Mesodermal cell (in vitro differentiated cells): Measurements from ENCODE around the gene AATK.
"Not testable (repeated sequence)": the region's sequence is repeated elsewhere in the genome, so short reads cannot be mapped to it uniquely, and the experiment has no call there.

Source experiments
- H3K27ac ChIP-seq: 2 replicates; pipeline ENCODE4 v1.7.0; 2013; ENCODE audit warnings: mild to moderate bottlenecking, low read depth, low read length, moderate library complexity; ENCODE audit not compliant: severe bottlenecking
- H3K36me3 ChIP-seq: 2 replicates; pipeline ENCODE4 v1.7.1; 2013; ENCODE audit warnings: mild to moderate bottlenecking, low read length, moderate library complexity; ENCODE audit not compliant: control insufficient read depth, insufficient read depth
- H3K4me1 ChIP-seq: one replicate; pipeline ENCODE4 v1.7.1; 2013; ENCODE audit warnings: mild to moderate bottlenecking, low read length; ENCODE audit not compliant: insufficient read depth, control insufficient read depth, poor library complexity, severe bottlenecking
- H3K4me3 ChIP-seq: 2 replicates; pipeline ENCODE4 v1.7.0; 2013; ENCODE audit warnings: low read length, control low read depth, mild to moderate bottlenecking; ENCODE audit not compliant: insufficient read depth, poor library complexity, severe bottlenecking; ENCODE audit errors: extremely low read depth
- H3K9me3 ChIP-seq: 2 replicates; pipeline ENCODE4 v1.7.1; 2013; ENCODE audit warnings: mild to moderate bottlenecking, low read length, moderate library complexity; ENCODE audit not compliant: control insufficient read depth
- WGBS, 2 experiments: methylation state at CpG; one replicate each; pipeline ENCODE4 v1.1.5; 2013; ENCODE audit warnings: missing lambda C conversion rate in 2 of 2; ENCODE audit not compliant: insufficient coverage in 2 of 2; 5-methylcytosine and 5-hydroxymethylcytosine counted together

Gene AATK

GRCh38 chr17:81159611-81160265 lies 6.3 kb downstream of the AATK start:
- H3K9me3 ChIP-seq, result no peaks in the 10 kb centered on the region
- no peaks in the 10 kb centered on the region for H3K36me3 ChIP-seq
- H3K27ac ChIP-seq, result no peak overlapping the region
- H3K4me3 ChIP-seq, result no peak overlapping the region
- 87 to 92% methylated on average over 15 to 22 of the region's 25 CpGs for WGBS, 2 experiments
- H3K4me1 ChIP-seq, result no peaks in the 10 kb centered on the region

GRCh38 chr17:81158688-81159590 lies 7.1 kb downstream of the AATK start:
- no peaks in the 10 kb centered on the region for H3K9me3 ChIP-seq
- H3K27ac ChIP-seq, result no peak overlapping the region
- H3K36me3 ChIP-seq, result no peaks in the 10 kb centered on the region
- no peak overlapping the region for H3K4me3 ChIP-seq
- WGBS, 2 experiments, result 91 to 93% methylated on average over 32 to 38 of the region's 43 CpGs
- H3K4me1 ChIP-seq, result no peaks in the 10 kb centered on the region

- H3K36me3 ChIP-seq, result no peaks in the 10 kb centered on the region
- WGBS, 2 experiments, result 88 to 91% methylated on average over 30 to 37 of the region's 39 CpGs
- no peak overlapping the region for H3K27ac ChIP-seq
- H3K4me3 ChIP-seq, result no peak overlapping the region
- H3K4me1 ChIP-seq, result no peaks in the 10 kb centered on the region
- H3K9me3 ChIP-seq, result no peaks in the 10 kb centered on the region
Measured at GRCh38 chr17:81157848-81158687, 8.0 kb downstream of the AATK start.

GRCh38 chr17:81156866-81157805 lies 8.9 kb downstream of the AATK start:
- H3K4me3 ChIP-seq, result no peak overlapping the region
- no peaks in the 10 kb centered on the region for H3K36me3 ChIP-seq
- no peak overlapping the region for H3K27ac ChIP-seq
- H3K9me3 ChIP-seq, result no peaks in the 10 kb centered on the region
- WGBS, 2 experiments, result 93 to 94% methylated on average over 35 of the region's 38 CpGs
- no peaks in the 10 kb centered on the region for H3K4me1 ChIP-seq

GRCh38 chr17:81154961-81155360 lies 11.1 kb downstream of the AATK start:
- Histone ChIP-seq H3K36me3 (no peaks in the 10 kb centered on the region), H3K27ac (no peak overlapping the region), H3K4me3 (no peak overlapping the region), H3K4me1 (no peaks in the 10 kb centered on the region), H3K9me3 (no peaks in the 10 kb centered on the region)
- 92 to 96% methylated on average over 17 of the region's 18 CpGs for WGBS, 2 experiments

GRCh38 chr17:81154016-81154415 lies 12.0 kb downstream of the AATK start:
- H3K4me1 ChIP-seq, H3K27ac ChIP-seq: not testable (repeated sequence)
- WGBS, 2 experiments, result 85 to 87% methylated on average over 7 to 8 of the region's 9 CpGs

GRCh38 chr17:81153340-81153803 lies 12.6 kb downstream of the AATK start:
- no peaks in the 10 kb centered on the region for H3K4me1 ChIP-seq
- no peaks in the 10 kb centered on the region for H3K36me3 ChIP-seq
- no peaks in the 10 kb centered on the region for H3K9me3 ChIP-seq
- no peak overlapping the region for H3K4me3 ChIP-seq
- 92 to 93% methylated on average over 16 to 17 of the region's 17 CpGs for WGBS, 2 experiments
- H3K27ac ChIP-seq, result no peak overlapping the region

More at GRCh38 chr17:81154016-81154415, 12.0 kb downstream of the AATK start:
- not testable (repeated sequence) for H3K9me3 ChIP-seq, H3K36me3 ChIP-seq, H3K4me3 ChIP-seq

GRCh38 chr17:81152288-81152828 lies 13.7 kb downstream of the AATK start:
- no peak overlapping the region for H3K4me3 ChIP-seq
- no peaks in the 10 kb centered on the region for H3K36me3 ChIP-seq
- WGBS, 2 experiments, result 50 to 80% methylated on average over 2 of the region's 8 CpGs
- no peaks in the 10 kb centered on the region for H3K4me1 ChIP-seq
- H3K9me3 ChIP-seq, result no peaks in the 10 kb centered on the region
- no peak overlapping the region for H3K27ac ChIP-seq

GRCh38 chr17:81151278-81151677 lies 14.7 kb downstream of the AATK start:
- Histone ChIP-seq H3K27ac (no peak overlapping the region), H3K36me3 (no peaks in the 10 kb centered on the region), H3K4me1 (no peaks in the 10 kb centered on the region), H3K9me3 (no peaks in the 10 kb centered on the region), H3K4me3 (no peak overlapping the region)
- WGBS, 2 experiments, result 89% methylated on average over 9 to 11 of the region's 13 CpGs
